NCI-H2107 (cell line): ENCODE results near the gene SMAD6.

Experiments used
- DNase-seq: peaks from one replicate; lab custom pipeline; 2025; lab: John Stamatoyannopoulos, UW

The SMAD6 gene

DNA sequence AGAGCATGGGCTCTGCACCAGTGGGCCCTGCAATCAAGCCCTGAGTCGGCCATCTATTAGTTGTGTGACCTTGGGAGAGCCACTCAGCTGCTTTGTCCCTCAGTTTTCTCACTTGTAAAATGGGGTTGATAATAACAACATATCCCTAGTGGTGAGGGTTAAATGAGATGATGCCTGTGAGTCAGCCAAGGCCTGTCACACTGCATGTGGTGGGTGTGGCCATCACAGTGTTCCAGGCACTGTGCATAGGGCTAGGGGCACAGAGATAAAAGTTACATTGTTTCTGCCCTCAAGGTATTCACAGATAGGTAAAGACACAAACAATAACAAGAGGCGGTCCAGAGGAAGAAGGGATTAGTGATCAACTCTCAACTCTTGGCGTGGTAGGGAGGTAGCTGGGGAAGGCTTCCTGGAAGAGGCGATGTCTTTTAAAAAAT, 19.5 kb downstream of the SMAD6 start:
- no peak for DNase-seq

DNA sequence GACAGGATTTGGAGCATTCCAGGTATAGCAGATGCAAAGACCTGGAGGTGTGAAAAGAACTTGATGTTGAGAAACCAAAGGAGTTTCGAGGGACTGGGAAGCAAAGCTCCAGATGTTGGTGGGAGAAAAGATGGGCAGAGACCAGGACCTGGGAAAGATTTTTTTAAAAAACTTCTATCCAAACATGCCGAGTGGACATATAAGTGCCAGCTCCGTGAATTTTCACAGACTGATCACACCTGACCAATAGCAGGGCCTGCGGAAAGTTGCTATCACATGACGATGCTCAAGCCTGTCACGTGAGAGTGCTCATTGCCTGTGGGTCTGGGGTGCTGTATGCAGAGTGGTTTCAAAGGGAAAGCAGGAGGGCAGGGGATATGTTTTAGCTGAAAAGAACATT, 19.9 kb downstream of the SMAD6 start:
- DNase-seq, result no peak

DNA sequence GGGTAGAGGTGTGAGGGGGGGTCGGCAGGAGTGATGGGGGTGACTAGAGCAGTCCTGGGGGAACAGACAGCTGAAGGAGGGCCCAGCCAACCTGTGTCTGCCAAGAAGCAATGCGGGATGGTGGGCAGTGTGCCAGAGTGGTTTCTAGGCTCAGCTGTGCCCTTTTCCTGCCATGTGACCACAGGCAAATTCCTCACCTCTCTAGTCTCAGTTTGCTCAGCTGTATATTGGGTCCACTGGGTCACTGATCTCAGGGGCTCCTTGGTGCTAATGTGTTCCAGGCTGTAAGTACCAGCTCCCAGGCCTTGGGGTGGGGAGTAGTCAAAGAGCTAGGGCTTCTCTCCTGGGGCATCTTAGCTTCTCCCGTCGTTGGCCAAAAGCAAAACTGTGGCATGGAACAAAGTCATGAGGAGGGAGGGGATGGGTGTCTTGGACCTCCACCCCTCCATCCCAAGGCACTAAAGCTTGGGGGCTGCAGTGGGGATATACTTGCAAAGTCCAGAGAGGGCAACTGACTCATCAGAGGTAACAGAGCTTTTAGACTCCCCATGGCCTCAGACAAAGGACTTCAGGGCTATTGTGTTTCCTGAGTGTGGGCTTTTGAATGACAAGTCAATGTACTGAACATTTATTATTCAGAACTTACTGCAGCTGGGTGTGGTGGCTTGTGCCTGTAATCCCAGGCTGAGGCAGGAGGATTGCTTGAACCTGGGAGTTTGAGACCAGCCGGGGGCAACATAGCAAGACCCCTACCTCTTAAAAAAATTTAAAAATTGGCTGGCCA, 20.9 kb downstream of the SMAD6 start:
- DNase-seq, result no peak

DNA sequence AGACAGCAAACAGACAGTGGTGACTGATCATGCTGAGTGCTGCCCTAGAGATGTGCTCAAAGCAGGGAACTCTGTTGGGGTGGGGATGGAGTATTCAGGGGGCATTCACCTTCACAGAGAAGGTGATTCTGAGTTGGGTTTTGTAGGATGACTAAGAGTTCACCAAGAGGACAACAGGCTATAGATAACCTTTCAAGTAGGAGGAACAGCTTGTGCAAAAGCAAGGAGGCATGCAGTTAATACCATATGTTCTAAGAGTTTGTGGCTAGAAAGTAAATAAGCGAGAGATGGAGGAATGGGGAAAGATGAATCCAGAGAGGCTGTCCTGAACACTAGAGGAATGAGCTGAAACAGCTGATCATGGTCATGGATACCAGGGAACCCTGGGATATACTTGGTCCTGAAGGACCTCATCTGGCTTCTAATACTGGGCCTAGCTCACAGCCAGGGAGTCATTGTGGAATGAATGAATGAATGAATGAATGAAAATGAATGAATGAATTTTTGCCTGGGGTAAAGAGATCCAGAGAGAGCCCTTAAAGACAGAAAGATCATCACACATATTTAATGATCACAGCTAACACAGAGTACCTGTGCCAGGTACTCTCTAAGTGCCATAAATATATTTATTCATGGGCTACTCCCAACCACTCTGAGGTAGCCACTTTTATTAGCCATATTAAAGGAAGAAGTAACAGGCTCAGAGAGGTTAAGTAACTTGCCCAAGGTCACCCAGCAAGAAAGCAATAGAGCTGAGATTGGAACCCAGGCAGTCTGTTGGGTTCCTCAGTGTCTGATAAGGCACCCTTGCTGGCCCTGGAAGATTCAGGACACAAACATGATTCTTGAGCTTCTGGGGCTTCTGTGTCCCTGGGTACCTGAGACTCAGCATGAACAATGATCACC, 22.0 kb downstream of the SMAD6 start:
- no peak for DNase-seq

DNA sequence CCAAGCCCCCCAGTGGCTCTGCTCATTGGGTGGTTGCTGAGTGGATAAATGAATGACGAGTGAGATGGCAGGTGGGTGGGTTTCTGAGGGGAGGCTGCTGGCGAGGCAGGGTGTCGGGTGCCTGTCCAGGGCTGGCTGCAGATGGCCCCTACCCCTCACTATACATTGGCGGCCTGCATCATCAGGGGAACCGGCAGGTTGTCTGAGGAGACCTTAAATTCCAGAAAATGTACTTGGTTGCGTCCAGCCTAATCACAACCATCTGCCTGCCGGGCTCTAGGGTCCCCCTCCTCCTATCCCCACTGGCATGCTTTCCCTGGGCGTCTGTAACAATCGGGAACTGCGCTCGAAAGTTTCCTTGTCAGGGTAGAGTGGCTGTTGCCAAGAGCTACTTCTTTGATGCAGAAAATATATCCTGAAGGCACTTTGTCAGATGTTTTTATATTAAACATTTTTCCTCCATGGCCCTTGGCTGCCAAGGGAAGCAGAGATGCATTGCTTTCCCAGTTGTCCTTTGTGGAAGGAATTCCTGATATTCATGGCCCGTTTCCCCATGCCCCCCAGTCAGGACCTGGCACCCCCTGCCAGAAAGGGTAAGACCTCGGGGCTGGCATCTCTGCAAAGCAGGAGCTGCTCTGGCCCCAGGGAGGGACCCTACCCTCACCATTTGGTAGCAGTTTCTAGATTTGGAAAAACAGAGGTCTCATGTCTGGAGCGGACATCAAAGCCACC, 22.9 kb downstream of the SMAD6 start:
- no peak for DNase-seq

DNA sequence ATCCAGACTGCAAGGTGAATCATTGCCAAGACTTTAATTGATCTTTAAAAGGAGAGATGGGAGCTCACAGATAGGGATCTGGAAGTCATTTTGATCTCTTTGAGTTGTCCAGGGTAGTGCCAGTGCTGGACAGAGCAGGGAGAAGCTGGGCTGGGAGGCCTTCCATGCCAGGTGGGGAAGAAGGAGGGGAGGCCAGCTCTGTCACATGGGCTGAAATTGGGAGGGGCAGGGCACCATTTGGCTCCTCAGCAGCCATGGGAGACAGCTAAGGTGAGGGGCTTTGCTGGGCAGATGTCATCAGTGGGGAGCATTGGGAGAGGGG, 23.4 kb downstream of the SMAD6 start:
- no peak for DNase-seq

DNA sequence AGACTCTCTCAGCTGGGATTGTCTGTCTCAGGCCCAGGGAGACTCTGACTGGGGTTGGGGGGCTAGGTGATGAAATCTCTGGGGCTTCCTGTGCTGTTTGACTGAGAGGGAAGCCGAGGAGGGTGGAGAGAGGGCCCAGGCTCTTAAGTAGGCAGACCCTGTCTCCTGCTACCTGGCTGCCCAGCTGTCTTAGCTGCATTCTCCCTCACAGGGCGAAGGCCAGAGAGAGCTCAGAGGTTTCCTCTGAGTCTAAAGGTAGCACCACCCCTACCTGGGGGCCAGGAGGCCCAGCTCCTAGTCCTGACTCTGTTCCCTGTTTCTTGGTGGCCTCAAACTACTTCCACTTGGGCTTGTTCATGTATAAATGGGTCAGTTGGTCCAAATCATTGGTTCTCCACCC, 24.4 kb downstream of the SMAD6 start:
- DNase-seq, result no peak

DNA sequence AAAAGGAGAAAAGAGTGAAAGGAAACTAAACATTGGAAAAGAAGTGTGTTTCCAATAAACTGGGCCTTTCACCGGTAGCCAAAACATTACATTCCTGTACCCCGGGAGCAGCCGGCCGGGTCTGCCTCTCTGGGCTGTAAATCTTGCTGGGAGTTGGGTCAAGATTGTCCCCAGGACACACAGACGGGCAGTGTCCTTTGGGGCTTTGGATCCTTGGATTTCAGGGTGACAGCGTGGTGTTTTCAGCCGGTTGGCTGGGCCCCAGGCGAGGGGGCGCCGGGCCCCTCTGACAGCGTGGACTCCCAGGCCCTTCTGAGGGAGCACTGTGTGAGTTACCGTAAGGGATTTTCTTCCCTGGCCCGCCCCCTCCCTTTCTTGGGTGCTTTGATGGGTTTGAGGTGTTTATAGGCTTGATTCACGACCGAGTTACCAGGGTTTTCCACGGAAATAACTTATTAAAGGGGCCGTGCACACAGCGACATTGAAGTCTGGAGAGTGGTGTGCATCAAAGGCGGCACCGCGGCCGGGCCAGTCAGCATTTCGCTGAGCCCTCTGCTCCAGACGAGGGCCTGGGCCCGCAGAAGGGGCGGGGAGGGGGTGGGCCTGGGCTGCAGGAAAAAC, 27.4 kb downstream of the SMAD6 start:
- no peak for DNase-seq

DNA sequence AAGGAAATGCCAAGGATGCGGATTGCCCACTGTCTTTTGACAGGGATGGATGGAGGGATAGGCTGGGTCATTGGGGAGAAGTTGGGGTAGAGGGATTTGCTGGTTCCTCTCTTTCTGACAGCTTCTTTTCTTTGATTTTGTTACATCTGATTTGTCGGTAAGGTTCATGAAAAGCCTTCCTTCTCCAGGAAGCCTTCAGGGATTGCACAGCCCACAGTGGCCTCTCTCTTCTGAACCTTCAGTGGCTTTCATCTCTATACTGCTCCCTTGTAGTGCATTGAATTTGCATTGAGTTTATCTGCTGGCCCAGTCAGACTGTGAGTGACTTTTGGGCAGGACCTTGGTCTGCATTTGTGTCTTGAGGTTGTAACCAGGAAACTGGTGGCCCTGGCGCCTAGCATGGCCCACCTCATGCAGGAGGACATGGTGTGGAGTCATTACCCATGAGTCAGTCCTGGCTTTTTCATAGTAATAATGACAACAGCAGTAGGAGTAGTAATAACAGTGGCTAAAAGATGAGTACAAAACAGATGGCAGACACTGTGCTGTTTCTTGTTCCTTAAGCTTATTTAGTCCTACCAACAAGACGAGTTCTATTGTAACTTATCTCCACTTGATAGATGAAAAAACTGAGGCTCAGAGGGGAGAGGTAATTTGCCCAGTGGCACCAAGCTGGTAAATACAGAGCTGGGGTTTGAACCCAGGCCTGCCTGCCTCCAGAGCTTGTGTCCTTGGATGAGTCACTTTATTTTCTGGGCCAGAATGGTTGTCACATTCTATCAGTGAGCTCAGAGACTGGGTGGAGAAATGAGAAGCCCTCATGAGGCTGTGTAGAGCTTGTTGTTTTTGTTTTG, 28.4 kb downstream of the SMAD6 start:
- DNase-seq, result no peak

DNA sequence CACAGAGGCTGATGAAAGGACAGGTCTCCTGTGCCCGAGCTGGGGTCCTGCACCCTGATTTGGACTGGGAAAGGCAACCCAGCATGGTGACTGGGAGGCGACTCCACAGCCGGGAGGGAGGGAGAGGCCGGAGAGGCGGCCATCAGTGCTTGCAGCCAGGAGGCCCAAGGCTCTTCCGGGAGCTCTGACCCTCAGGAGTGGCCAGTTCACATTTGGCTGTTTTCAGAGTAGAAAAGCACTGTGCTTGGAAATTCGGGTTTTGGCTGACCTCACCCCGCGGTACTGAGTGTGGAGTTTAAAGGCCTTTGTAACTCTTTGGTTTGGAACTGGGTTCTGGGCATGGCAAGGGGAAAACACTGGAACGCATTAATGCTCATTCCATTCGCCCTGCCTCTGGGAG, 31.9 kb downstream of the SMAD6 start:
- DNase-seq, result no peak

DNA sequence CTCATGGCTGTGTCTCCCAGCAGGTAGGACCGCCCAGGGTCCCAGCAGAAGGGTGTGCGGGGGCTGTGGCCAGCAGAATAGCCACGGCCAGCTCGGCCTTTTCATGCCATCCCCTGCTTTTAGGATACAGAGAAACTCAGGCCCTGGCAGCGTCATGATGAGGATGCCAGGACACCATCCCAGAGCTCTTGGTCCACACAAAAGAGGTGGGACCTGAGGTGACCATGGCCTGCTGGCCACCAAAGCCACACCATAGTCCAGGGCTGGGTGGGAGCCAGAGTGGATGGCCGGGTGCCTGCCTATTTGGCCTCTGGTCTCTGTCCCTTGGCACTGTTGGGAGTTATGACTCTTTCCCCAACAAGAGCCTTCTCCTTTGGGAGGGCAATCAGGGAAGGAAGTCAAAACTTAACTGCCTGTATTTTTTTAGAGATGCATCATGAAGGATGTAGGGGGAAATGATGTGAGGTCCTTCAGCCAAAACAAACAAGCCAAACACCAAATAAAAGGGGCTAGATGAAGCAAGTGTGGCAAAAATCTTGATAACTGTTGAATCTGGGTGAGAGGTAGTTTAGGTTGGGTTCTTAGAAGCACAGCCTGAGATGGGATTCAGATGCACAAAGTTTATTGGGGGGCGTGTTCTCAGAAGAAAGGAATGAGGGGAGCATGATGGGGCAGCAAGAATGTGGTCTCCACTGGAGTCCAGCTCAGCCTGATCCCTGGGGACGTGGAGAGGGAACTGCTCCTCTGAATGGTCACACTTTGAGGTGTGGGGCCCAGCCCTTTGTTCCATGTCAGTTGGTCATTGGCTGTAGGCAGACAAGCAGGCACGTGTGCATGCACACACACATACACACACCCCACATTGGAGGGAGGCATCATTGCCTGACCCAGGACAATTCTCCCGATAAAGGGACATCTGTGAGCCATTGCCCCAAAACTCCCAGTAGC, 33.2 kb downstream of the SMAD6 start:
- no peak for DNase-seq

DNA sequence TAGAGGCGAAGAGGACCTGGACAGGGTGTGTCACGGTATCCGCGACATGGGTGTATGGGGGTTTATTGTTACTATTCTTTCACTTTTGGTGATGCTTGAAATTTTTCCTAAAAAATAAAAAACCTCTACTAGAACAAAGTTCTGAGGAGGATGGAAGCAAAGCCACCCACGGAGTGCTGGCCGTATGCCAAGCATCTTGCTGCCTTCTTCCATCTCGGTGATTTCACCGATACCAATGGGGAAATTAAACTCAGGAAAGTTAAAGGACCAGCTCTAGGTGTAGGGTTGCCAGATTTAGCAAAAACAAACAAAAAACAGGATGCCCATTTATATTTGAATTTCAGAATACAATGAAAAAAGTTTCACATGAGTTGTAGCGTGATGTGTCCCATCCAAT, 33.9 kb downstream of the SMAD6 start:
- no peak for DNase-seq

DNA sequence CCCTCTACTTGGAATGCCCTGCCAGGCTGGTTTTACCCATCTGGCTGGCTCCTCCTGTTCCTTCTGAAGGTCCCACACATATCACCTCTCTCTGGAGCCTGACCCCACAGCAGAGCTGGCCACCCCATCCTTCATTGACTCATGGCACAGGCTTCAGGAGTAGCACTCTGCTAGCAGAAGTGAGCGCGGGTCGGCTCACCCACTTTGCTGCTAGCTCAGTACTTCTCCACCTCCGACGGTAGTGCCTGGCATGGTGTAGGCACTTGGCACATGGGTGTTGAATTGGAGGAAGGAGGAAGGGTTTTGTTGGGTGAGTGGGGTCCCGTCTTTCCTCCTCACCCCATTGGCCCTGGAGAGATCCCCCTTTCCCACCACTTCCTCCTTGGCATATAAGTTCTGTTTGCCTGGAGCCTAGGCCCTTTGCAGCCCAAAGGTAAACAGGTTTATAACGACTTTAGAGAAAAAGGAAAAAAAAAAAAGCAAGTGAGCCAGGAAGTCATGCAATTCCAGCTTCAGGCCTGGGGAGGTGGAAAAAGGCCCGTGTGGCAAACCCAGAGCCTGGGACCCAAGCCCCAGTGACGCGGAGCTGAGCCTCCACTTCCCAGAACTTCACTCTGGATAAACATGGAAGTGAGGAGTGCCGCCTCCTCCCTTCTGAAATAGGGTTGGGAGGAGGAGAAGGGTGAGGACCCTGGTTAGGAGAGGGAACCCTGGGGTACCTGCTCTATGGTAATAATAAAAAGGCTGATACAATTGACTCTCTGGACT, 35.4 kb downstream of the SMAD6 start:
- DNase-seq, result no peak

DNA sequence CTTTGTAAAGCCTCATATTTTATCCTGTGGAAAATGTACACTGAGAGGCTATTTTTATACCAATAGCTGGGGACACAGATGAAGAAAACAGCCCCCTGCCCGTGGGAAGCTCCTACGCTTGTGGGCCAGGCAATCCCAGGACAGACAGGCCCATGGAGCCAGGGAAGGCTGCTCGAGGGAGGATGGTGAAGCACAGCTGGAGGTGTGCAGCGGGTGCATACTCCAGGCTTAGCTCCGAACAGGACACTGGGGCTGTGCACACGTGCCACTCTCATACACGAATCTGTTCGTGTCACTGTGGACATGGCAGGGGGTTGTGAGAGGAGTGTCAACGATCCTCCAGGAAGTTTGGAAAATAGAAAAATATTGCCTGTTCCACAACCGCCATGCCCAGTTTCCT, 36.1 kb downstream of the SMAD6 start:
- no peak for DNase-seq

DNA sequence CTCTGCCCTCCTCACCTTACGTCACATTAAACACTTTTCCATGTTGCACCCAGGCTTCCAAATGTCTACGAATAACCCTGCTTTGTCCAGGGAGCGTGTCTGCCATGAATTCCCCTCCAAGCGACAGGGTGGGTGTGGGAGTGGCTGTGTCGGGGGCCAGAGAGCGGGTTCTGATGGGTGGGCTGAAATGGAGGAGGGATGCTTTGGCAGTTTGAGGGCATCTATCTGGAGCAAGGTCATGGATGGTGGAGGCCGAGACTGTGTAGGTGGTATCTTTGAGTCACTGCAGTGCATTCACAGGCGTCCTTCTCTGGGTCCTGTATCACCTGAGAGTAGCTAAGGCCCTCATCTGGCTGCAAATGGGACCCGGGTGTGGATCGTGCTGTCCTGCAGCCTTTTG, 36.6 kb downstream of the SMAD6 start:
- no peak for DNase-seq

DNA sequence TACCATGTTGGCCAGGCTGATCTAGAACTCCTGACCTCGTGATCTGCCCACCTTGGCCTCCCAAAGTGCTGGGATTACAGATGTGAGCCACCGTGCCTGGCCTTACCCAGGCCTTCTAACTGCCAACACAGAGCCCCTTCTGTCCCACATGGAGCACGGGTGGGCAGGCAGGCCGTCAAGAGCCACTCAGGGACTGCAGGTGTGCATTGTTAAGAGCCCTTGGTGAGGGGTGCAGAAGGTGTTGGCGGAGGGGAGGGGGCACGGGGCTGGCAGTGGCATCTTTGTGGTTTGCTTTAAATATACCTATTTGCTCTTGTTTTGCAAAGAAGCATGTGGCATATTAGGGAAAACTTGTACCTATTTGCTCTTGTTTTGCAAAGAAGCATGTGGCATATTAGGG, 37.3 kb downstream of the SMAD6 start:
- no peak for DNase-seq

DNA sequence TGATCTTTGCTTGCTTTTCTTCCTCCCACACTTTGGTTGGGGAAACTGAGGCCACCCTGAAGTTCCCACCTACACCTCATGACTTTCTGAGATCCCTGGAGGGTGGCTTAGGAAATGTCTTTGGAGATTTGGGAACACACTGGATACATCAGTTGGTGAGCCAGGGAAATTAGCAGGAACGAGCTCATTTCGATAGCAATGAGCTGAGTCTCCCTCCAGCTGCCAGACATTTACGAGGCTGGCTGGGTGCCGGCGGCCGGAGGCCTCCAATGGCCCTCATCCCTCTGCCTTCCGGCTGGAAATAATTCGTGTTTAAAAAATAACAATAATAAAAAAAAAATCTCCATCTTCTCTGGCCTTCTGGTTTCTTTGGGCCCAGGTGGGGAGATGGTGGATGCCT, 38.8 kb downstream of the SMAD6 start:
- DNase-seq, result no peak

DNA sequence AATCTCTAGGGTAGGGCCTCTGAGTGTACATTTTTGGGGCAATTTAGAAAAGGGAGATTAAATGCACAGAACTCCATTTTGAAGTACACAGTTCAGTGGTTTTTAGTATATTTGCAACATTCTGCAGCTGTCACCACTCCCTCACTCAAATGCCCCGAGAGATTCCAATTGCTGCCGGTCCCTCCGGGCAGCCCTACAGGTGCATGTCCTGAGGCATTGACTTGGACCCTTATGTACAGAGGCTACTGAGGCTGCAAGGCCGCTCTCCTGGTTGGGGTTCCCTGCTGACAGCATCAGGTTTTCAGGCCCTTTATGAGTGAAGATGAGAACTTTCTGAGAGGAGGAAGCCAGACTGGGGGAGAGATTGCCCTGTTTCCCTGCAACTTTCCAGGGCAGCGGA, 39.6 kb downstream of the SMAD6 start:
- no peak for DNase-seq

DNA sequence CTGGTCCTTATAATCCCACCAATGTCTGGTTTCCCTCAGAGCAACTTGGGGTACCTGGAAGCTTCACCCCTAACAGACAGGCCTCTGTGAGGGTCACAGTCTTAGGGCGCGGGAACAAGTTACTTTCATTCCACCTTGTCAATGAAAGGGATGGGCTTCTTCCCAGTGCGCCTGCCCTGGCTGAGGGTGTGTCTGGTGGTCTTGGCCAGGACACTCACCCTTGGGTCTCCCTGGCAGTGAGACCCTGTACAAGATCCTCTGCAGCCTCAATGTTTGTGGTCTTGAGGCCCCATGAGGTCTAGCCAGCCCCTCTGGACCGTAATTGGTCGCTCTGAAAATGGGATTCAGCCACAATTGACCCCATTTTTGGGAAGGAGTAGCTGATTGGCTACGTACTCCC, 40.2 kb downstream of the SMAD6 start:
- no peak for DNase-seq

DNA sequence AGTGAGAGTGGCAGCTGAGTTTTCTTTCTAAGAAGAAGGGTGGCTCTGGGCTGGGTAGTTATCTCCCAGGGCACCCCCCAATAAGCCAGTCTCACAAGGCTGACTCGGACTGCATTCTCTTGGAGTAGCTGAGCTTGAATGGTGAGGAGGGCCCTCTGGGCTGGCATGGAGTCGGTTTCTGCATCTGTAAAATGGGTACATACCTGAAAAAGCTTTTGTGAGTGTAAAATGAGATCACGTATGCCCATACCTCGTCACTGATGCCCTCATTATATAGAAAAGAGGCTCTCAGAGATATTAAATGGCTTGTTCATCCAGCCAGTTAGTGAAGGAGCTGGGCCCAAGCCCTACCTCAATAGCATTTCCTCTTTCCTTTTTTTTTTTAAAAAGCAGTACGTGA, 41.2 kb downstream of the SMAD6 start:
- DNase-seq, result no peak
